ENCODE data around the gene CDH7.

CDH7 gene

DNA sequence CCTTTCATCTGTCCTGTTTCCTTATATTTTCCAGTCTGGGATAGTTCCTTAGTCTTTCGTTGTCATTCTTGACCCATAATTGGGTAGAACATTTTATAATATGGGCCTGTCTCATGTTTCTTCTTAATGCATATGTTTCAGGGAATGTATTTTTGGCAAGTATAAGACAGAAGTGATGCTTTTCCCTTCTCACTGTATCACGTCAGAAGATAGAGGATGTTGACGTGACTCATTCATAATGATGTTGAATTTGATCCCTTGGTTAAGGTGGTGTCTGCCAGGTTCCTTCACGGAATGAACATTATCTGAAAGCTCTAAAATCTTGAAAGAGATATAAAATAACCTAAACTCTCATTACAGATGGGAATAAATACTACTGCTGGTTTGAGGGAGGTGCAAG, 18.8 kb downstream of the CDH7 start:
- DNase-seq (ENCODE audit: low spot score): no peak
- TF ChIP-seq, protein P1, sequence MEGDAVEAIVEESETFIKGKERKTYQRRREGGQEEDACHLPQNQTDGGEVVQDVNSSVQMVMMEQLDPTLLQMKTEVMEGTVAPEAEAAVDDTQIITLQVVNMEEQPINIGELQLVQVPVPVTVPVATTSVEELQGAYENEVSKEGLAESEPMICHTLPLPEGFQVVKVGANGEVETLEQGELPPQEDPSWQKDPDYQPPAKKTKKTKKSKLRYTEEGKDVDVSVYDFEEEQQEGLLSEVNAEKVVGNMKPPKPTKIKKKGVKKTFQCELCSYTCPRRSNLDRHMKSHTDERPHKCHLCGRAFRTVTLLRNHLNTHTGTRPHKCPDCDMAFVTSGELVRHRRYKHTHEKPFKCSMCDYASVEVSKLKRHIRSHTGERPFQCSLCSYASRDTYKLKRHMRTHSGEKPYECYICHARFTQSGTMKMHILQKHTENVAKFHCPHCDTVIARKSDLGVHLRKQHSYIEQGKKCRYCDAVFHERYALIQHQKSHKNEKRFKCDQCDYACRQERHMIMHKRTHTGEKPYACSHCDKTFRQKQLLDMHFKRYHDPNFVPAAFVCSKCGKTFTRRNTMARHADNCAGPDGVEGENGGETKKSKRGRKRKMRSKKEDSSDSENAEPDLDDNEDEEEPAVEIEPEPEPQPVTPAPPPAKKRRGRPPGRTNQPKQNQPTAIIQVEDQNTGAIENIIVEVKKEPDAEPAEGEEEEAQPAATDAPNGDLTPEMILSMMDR (IDR thresholded peaks at IDR 0.05; ENCODE audit: extremely low read depth, missing control alignments): no peak

DNA sequence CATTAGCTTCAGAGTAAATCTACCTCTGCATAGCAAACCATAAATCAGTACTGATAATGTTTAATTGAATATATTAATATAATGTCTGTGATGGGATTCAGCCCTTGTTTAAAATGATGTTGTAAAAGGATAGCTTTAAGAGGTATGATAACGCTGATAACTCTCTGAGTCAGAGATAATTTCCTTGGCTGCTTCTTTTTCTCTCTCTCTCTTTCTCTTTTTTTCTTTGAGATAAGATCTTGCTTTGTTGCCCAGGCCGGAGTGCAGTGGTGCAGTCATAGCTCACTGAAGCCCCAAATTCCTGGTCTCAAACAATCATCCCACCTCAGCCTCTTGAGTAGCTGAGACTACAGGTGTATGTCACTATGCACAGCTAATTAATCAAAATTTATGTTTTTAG, 35.7 kb downstream of the CDH7 start:
- no peak for DNase-seq (ENCODE audit: low spot score)
- TF ChIP-seq, protein P1 (IDR thresholded peaks at IDR 0.05; ENCODE audit: extremely low read depth, missing control alignments): no peak

DNA sequence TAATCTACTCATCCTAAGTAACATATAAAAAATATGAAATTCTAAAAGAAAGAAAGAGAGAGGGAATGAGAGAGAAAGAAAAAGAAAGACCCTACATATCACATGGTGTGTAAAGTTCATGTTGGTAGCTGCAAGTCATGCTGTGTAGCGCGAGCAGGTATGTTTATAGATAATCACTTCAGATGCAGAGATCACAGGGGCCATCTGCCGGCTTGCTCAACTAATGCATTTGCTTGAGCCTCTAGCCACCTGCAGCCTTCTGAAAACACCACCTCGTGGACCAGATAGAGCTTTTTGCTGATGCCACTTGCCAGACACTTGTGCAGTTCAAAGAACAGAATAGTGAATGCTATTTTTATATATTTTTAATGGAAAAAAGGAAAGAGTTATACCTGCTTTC, 37.6 kb downstream of the CDH7 start:
- TF ChIP-seq, protein P1 (IDR thresholded peaks at IDR 0.05; ENCODE audit: extremely low read depth, missing control alignments): no peak
- no peak for DNase-seq (ENCODE audit: low spot score)

DNA sequence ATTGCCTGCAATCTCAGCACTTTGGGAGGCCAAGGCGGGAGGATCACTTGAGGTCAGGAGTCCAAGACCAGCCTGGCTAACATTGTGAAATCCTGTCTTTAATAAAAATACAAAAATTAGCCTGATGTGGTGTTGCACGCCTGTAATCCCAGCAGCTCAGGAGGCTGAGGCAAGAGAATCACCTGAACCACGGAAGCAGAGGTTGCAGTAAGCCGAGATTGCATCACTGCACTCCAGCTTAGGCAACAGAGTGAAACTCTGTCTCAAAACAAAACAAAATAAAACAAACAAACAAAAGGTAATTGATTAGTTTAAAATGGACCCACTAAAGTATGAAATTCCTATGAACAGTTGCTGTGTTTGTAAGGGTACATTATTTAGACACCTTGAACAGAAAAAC, 39.8 kb downstream of the CDH7 start:
- TF ChIP-seq, protein P1 (IDR thresholded peaks at IDR 0.05; ENCODE audit: extremely low read depth, missing control alignments): no peak

DNA sequence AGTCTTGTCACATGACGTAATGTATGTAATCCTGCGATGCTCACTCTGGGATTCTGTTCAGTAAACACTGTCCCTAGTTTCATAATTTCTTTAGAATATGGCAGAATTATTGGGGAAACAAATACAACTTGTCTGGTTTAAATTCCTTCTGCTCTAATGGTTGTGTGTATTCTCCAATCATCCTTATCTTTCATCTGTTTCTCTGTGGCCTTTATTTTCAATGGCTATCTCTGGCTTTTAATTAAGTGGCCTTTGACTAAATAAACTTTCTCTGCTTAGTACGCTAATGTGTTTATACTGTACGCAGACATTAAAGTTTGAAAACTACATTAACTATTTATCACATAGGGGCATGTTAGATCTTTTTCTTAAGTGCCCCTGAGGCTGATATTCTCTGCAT, 40.9 kb downstream of the CDH7 start:
- TF ChIP-seq, protein P1 (IDR thresholded peaks at IDR 0.05; ENCODE audit: extremely low read depth, missing control alignments): no peak
- no peak for DNase-seq (ENCODE audit: low spot score)

More for the DNA sequence above, 39.8 kb downstream of the CDH7 start:
- no peak for DNase-seq (ENCODE audit: low spot score)

DNA sequence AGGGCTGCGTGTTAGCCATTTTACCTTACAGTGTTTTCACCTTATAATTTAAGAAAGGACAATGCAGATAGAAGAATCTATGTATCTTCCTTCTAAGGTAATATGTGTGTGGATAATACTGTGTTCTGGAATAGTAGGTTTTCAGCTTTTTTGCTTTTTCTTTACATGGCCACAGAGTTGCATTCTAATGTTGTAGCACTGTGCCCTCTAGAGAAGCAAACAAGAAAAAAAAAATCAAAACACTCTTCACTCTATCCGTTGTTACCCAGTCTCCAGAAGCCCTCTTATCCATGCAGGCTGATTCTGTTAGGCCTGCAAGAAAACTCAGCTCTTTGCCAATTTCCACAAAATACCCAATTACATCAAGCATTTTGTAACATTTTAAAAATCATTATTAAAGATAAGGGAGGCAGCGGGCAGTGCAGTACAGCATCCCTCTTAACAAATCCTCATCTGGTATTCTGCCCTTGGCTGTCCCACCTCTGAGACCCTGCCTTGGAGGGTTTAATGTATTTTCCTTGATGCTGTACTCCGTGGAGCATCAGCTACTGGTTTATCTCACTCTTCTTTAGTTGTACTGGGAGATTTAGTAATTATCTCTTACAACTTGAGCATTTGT, 41.8 kb downstream of the CDH7 start:
- no peak for DNase-seq (ENCODE audit: low spot score)
- TF ChIP-seq, protein P1 (IDR thresholded peaks at IDR 0.05; ENCODE audit: extremely low read depth, missing control alignments): no peak

DNA sequence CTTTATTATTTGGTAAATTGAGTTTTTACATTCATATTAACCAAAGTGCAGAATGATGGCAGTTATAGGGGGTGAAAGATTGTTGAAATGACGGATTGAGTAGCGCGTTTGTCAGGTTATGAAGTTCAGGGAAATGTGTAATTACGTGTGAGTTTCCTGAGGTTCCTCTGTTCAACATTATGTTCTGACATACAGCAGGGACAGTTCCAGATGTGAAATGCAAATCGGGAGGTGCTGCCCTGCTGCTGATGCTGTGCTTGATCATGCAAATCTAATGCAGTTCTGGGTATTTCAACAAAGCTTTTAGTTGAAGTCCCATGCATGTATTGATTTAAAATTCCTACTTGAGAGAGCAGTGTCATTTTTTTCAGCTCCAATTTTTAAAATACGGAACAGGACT, 57.9 kb downstream of the CDH7 start:
- TF ChIP-seq, protein P1 (IDR thresholded peaks at IDR 0.05; ENCODE audit: extremely low read depth, missing control alignments): no peak
- DNase-seq (ENCODE audit: low spot score): no peak
